Mucosa of descending colon (tissue), 3 donors: Measurements from ENCODE around the gene NTM. TPM values are rescaled to one million over a fixed set of nuclear protein-coding genes. Genes with fewer than 3 reads are reported as not detected.

Experiments
- ATAC-seq: fragments of 200-7000 bp; cut with Tn5 transposase; one replicate; pipeline ENCODE4 v1.9.1; 2020; ENCODE audit warnings: mild to moderate bottlenecking, moderate library complexity
- DNase-seq, 3 donors: peaks; one replicate each; pipeline ENCODE4 v3.0.0-alpha.2; 2020
- H3K36me3 ChIP-seq: fragments of 200-600 bp; one replicate; pipeline ENCODE4 v1.8.0; 2021; ENCODE audit warnings: low read depth, mild to moderate bottlenecking
- H3K4me1 ChIP-seq: fragments of 200-600 bp; one replicate; pipeline ENCODE4 v1.8.0; 2021; ENCODE audit warnings: low read depth, mild to moderate bottlenecking
- H3K4me3 ChIP-seq: fragments of 200-600 bp; one replicate; pipeline ENCODE4 v1.8.0; 2021; ENCODE audit warnings: mild to moderate bottlenecking
- H3K9me3 ChIP-seq: fragments of 200-600 bp; one replicate; pipeline ENCODE4 v1.8.0; 2021; ENCODE audit warnings: mild to moderate bottlenecking
- CTCF ChIP-seq: fragments of 200-600 bp; IDR thresholded peaks from one replicate; pipeline ENCODE4 v1.8.0; 2022; ENCODE audit warnings: antibody characterized with exemption, mild to moderate bottlenecking
- intact Hi-C, 2 donors: fragments of 100-400 bp; cut with DNase I in 1 of 2; cut with micrococcal nuclease in 1 of 2; formaldehyde crosslinking; loops; one replicate each; pipeline versions ENCODE4 v1.11.0 to v1.11.1; 2022; cut with DNase I, micrococcal nuclease
- total RNA-seq, 3 donors: library from RNA; stranded (reverse); fragmentation: NEBNext Ultra II Directional in 2 of 3; extraction: Animal tissue kit (Norgen Biotek cat#: 25700) in 2 of 3; gene quantifications; one replicate each; pipeline versions ENCODE4 v1.2.1 to v1.2.4, GENCODE V29; 2021 to 2023
- donor health status: DM: no; HTN: no; CAD: no; lungs with moderate emphysema.
- donor health status: DM: no; HTN: no; CAD: no.
- donor health status: DM: no; HTN: yes; CAD: no.

NTM gene
- total RNA-seq, 3 donors from 2014 or later = 0.64 to 7.7 (median 1.2) TPM

- peak in 1 of 3 donors; percentile 29 for DNase-seq
- TF ChIP-seq CTCF = no peak
- no peak for ATAC-seq
- Histone ChIP-seq H3K9me3 (no peaks in the 10 kb centered on the region), H3K4me3 (no peak overlapping the region), H3K36me3 (no peaks in the 10 kb centered on the region), H3K4me1 (no peaks in the 10 kb centered on the region)
- intact Hi-C loops = no loop called here
These were observed 743.8 kb downstream of the NTM start for GRCh38 chr11:132114185-132114584.

DNA sequence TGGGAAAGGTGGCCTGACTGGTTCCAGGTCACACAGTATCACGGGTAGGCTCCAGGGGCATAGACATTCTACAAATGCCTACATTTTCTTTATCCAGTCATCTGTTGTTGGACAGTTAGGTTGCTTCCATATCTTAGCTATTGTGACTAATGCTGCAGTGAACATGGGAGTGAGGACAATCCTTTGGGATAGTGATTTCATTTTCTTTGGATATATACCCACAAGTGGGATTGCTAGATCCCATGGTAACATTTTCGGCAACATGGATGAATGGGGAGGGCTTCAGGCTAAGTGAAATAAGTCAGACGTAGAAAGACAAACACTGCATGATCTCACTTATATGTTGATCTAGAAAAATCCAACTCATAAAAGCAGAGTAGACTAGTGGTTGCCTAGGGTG, 744.3 kb downstream of the NTM start:
- ATAC-seq (no peak), DNase-seq (no peak)
- H3K4me1 ChIP-seq = no peaks in the 10 kb centered on the region
- TF ChIP-seq CTCF = no peak
- H3K4me3 ChIP-seq = no peak overlapping the region
- H3K9me3 ChIP-seq = no peaks in the 10 kb centered on the region
- intact Hi-C loops = no loop called here
- H3K36me3 ChIP-seq = no peaks in the 10 kb centered on the region

GRCh38 chr11:132115454-132115853, 745.0 kb downstream of the NTM start:
- Histone ChIP-seq H3K4me1 (no peaks in the 10 kb centered on the region), H3K4me3 (no peak overlapping the region), H3K9me3 (no peaks in the 10 kb centered on the region), H3K36me3 (no peaks in the 10 kb centered on the region)
- intact Hi-C loops = no loop called here
- TF ChIP-seq CTCF = no peak
- DNase-seq (no peak), ATAC-seq (no peak)

- ATAC-seq = no peak
- no peak for TF ChIP-seq CTCF
These were observed 746.1 kb downstream of the NTM start for GRCh38 chr11:132116516-132116915.

GRCh38 chr11:132118661-132119060, 748.2 kb downstream of the NTM start:
- H3K9me3 ChIP-seq = no peaks in the 10 kb centered on the region
- DNase-seq (no peak), ATAC-seq (no peak)
- intact Hi-C loops = no loop called here
- no peak for TF ChIP-seq CTCF
- no peaks in the 10 kb centered on the region for H3K4me1 ChIP-seq
- no peak overlapping the region for H3K4me3 ChIP-seq
- H3K36me3 ChIP-seq = no peaks in the 10 kb centered on the region

More at GRCh38 chr11:132116516-132116915, 746.1 kb downstream of the NTM start:
- no peaks in the 10 kb centered on the region for H3K4me1 ChIP-seq
- intact Hi-C loops = no loop called here
- H3K36me3 ChIP-seq = no peaks in the 10 kb centered on the region
- no peak for DNase-seq
- H3K4me3 ChIP-seq = no peak overlapping the region
- no peaks in the 10 kb centered on the region for H3K9me3 ChIP-seq

DNA sequence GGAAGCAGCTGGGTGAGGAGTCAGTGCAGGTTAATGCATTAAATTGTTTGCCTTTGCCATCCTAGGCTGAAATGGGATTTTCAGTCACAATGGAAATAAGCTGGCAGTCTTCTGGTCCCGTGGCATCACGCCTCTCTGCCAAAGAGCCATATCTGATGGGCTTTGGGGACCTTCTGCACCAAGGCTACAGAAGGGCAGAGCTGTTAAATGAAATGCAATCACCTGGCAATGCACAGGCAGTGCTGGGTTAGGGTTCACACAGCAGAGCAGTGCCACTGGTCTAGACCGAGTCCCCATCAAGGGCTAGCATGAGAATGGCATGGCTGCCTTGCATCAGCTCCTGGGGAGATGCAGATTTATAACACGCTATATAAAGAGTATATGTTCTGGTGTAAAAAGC, 749.2 kb downstream of the NTM start:
- intact Hi-C loops = no loop called here
- no peak for TF ChIP-seq CTCF
- no peaks in the 10 kb centered on the region for H3K9me3 ChIP-seq
- H3K4me3 ChIP-seq = no peak overlapping the region
- H3K4me1 ChIP-seq = no peaks in the 10 kb centered on the region
- DNase-seq (no peak), ATAC-seq (no peak)
- no peaks in the 10 kb centered on the region for H3K36me3 ChIP-seq
